ENCODE results near the gene CDH22. TPM values are rescaled to one million over a fixed set of nuclear protein-coding genes. Genes with fewer than 3 reads are reported as not detected.

CDH22 gene
- total and polyA plus RNA-seq, 4 donors: 0.03 to 0.25 (median 0.09) TPM

- TF ChIP-seq CTCF (IDR thresholded peaks at IDR 0.05; ENCODE audit: control extremely low read depth, extremely low read depth): no peak
- Histone ChIP-seq H3K27ac (ENCODE audit: low read depth in 1 of 2, low read length in 1 of 2) (no peak overlapping the region), H3K9me3 (ENCODE audit: control insufficient read depth in 4 of 4, insufficient read depth in 3 of 4, low read length in 3 of 4) (no peaks in the 10 kb centered on the region), H3K36me3 (ENCODE audit: control insufficient read depth in 4 of 4, insufficient read depth in 4 of 4, low read length in 4 of 4) (no peaks in the 10 kb centered on the region), H3K4me3 (no peak overlapping the region), H3K27me3 (ENCODE audit: control insufficient read depth in 3 of 3, insufficient read depth in 3 of 3, low read length in 2 of 3) (peaks cover 0 to 26% (median 2%) of the 10 kb centered on the region in 3 donors), H3K9ac (ENCODE audit: insufficient read depth in 1 of 2, low read length in 2 of 2) (no peak overlapping the region), H3K4me1 (ENCODE audit: control insufficient read depth in 5 of 5, insufficient read depth in 5 of 5, low read length in 5 of 5) (no peaks in the 10 kb centered on the region)
- DNase-seq (no peak), ATAC-seq (ENCODE audit: insufficient read depth, low FRiP score) (no peak)
- WGBS, 2 donors: 71 to 77% methylated on average over 6 of the region's 6 CpGs
Observed at GRCh38 chr20:46157076-46157592, 151.2 kb downstream of the CDH22 start.

- ATAC-seq (ENCODE audit: insufficient read depth, low FRiP score): no peak
- Histone ChIP-seq H3K36me3 (ENCODE audit: control insufficient read depth in 4 of 4, insufficient read depth in 4 of 4, low read length in 4 of 4) (no peaks in the 10 kb centered on the region), H3K4me1 (ENCODE audit: control insufficient read depth in 5 of 5, insufficient read depth in 5 of 5, low read length in 5 of 5) (no peaks in the 10 kb centered on the region), H3K9me3 (ENCODE audit: control insufficient read depth in 4 of 4, insufficient read depth in 3 of 4, low read length in 3 of 4) (no peaks in the 10 kb centered on the region), H3K27ac (ENCODE audit: low read depth in 1 of 2, low read length in 1 of 2) (no peak overlapping the region), H3K9ac (ENCODE audit: insufficient read depth in 1 of 2, low read length in 2 of 2) (no peak overlapping the region), H3K4me3 (no peak overlapping the region), H3K27me3 (ENCODE audit: control insufficient read depth in 3 of 3, insufficient read depth in 3 of 3, low read length in 2 of 3) (peaks cover 0 to 18% (median 2%) of the 10 kb centered on the region in 3 donors)
- TF ChIP-seq CTCF (IDR thresholded peaks at IDR 0.05; ENCODE audit: control extremely low read depth, extremely low read depth): no peak
- WGBS, 2 donors: 47 to 56% methylated on average over 8 of the region's 8 CpGs
- DNase-seq: no peak
Observed at GRCh38 chr20:46156065-46156464, 152.2 kb downstream of the CDH22 start.

- no peak for ATAC-seq (ENCODE audit: insufficient read depth, low FRiP score)
Observed at GRCh38 chr20:46154796-46155195, 153.5 kb downstream of the CDH22 start.

More at GRCh38 chr20:46154796-46155195, 153.5 kb downstream of the CDH22 start:
- TF ChIP-seq CTCF (IDR thresholded peaks at IDR 0.05; ENCODE audit: control extremely low read depth, extremely low read depth): no peak
- DNase-seq: no peak
- no peaks in the 10 kb centered on the region for H3K36me3 ChIP-seq (ENCODE audit: control insufficient read depth in 4 of 4, insufficient read depth in 4 of 4, low read length in 4 of 4)
- no peak overlapping the region for H3K27ac ChIP-seq (ENCODE audit: low read depth in 1 of 2, low read length in 1 of 2)
- H3K9me3 ChIP-seq (ENCODE audit: control insufficient read depth in 4 of 4, insufficient read depth in 3 of 4, low read length in 3 of 4): no peaks in the 10 kb centered on the region
- WGBS, 2 donors: 54 to 85% methylated on average over 2 of the region's 2 CpGs
- H3K27me3 ChIP-seq (ENCODE audit: control insufficient read depth in 3 of 3, insufficient read depth in 3 of 3, low read length in 2 of 3): peaks cover 0 to 9% (median 2%) of the 10 kb centered on the region in 3 donors
- H3K9ac ChIP-seq (ENCODE audit: insufficient read depth in 1 of 2, low read length in 2 of 2): no peak overlapping the region
- H3K4me3 ChIP-seq: no peak overlapping the region
- H3K4me1 ChIP-seq (ENCODE audit: control insufficient read depth in 5 of 5, insufficient read depth in 5 of 5, low read length in 5 of 5): no peaks in the 10 kb centered on the region

All from lung (tissue), 12 donors.